ENCODE data around the gene NUMBL.

NUMBL gene

GRCh38 chr19:40717880-40718773 lies 27.7 kb upstream of the NUMBL start:
- Histone ChIP-seq H3K9ac (peak overlapping the region; percentile 40; the same call in 1 of the 2 replicates), H3K4me1 (ENCODE audit: low read depth, poor library complexity, severe bottlenecking) (peaks cover 54% of the 10 kb centered on the region), H3K27me3 (ENCODE audit: insufficient read depth, low read depth) (no peaks in the 10 kb centered on the region), H3K79me2 (ENCODE audit: insufficient read depth, low read depth) (peaks cover 8% of the 10 kb centered on the region; the same call in 1 of the 2 replicates), H3K4me2 (peak overlapping the region; percentile 95), H3K27ac (no peak overlapping the region), H2AFZ (ENCODE audit: low read depth) (no peak overlapping the region; the same call in 1 of the 2 replicates), H3K4me3 (IDR thresholded peaks at IDR 0.05; ENCODE audit: insufficient read depth, low read depth, low read length) (no peak overlapping the region), H3K36me3 (ENCODE audit: insufficient read depth) (no peaks in the 10 kb centered on the region), H4K20me1 (ENCODE audit: insufficient read depth) (no peaks in the 10 kb centered on the region)
- TF ChIP-seq, protein P1, sequence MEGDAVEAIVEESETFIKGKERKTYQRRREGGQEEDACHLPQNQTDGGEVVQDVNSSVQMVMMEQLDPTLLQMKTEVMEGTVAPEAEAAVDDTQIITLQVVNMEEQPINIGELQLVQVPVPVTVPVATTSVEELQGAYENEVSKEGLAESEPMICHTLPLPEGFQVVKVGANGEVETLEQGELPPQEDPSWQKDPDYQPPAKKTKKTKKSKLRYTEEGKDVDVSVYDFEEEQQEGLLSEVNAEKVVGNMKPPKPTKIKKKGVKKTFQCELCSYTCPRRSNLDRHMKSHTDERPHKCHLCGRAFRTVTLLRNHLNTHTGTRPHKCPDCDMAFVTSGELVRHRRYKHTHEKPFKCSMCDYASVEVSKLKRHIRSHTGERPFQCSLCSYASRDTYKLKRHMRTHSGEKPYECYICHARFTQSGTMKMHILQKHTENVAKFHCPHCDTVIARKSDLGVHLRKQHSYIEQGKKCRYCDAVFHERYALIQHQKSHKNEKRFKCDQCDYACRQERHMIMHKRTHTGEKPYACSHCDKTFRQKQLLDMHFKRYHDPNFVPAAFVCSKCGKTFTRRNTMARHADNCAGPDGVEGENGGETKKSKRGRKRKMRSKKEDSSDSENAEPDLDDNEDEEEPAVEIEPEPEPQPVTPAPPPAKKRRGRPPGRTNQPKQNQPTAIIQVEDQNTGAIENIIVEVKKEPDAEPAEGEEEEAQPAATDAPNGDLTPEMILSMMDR (conservative IDR thresholded peaks at IDR 0.05; ENCODE audit: low read depth, low read length) = no peak

DNA sequence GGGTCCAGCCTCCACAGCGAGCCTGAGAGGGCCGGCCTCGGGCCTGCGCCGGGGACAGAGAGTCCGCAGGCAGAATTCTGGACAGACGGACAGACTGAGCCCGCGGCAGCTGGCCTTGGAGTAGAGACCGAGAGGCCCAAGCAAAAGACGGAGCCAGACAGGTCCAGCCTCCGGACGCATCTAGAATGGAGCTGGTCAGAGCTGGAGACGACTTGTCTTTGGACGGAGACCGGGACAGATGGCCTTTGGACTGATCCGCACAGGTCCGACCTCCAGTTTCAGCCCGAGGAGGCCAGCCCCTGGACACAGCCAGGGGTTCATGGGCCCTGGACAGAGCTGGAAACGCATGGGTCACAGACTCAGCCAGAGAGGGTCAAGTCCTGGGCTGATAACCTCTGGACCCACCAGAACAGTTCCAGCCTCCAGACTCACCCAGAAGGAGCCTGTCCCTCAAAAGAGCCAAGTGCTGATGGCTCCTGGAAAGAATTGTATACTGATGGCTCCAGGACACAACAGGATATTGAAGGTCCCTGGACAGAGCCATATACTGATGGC lies 27.0 kb upstream of the NUMBL start:
- Histone ChIP-seq H3K4me2 (peak overlapping the region; percentile 95), H3K36me3 (ENCODE audit: insufficient read depth) (no peaks in the 10 kb centered on the region), H3K4me3 (IDR thresholded peaks at IDR 0.05; ENCODE audit: insufficient read depth, low read depth, low read length) (no peak overlapping the region), H3K27me3 (ENCODE audit: insufficient read depth, low read depth) (no peaks in the 10 kb centered on the region), H3K27ac (peak overlapping the region; percentile 28; the same call in 1 of the 2 replicates), H4K20me1 (ENCODE audit: insufficient read depth) (no peaks in the 10 kb centered on the region), H3K9ac (peak overlapping the region; percentile 71), H3K4me1 (ENCODE audit: low read depth, poor library complexity, severe bottlenecking) (peaks cover 54% of the 10 kb centered on the region), H3K79me2 (ENCODE audit: insufficient read depth, low read depth) (peaks cover 8% of the 10 kb centered on the region; the same call in 1 of the 2 replicates), H2AFZ (ENCODE audit: low read depth) (peak overlapping the region; percentile 57)
- TF ChIP-seq, protein P1 (conservative IDR thresholded peaks at IDR 0.05; ENCODE audit: low read depth, low read length) = no peak

- Histone ChIP-seq H4K20me1 (ENCODE audit: insufficient read depth) (no peaks in the 10 kb centered on the region), H3K36me3 (ENCODE audit: insufficient read depth) (no peaks in the 10 kb centered on the region), H3K4me2 (peak within 1 kb of the TSS; percentile 95), H3K27me3 (ENCODE audit: insufficient read depth, low read depth) (no peaks in the 10 kb centered on the region), H3K4me1 (ENCODE audit: low read depth, poor library complexity, severe bottlenecking) (peaks cover 54% of the 10 kb centered on the region), H3K4me3 (IDR thresholded peaks at IDR 0.05; ENCODE audit: insufficient read depth, low read depth, low read length) (no peak within 1 kb of the TSS), H3K27ac (peak within 1 kb of the TSS; percentile 28), H3K79me2 (ENCODE audit: insufficient read depth, low read depth) (peaks cover 8% of the 10 kb centered on the region; the same call in 1 of the 2 replicates), H3K9ac (peak within 1 kb of the TSS; percentile 71), H2AFZ (ENCODE audit: low read depth) (peak within 1 kb of the TSS; percentile 57)
- TF ChIP-seq, protein P1 (conservative IDR thresholded peaks at IDR 0.05; ENCODE audit: low read depth, low read length) = no peak
Measured at GRCh38 chr19:40716482-40717324, 26.3 kb upstream of the NUMBL start, which contains the start of the genes COQ8B and ITPKC. Gene COQ8B (minus strand): TSS chr19:40716886. CDS start chr19:40714632, 2,254 bp downstream. Gene ITPKC (plus strand): TSS chr19:40717112. CDS start chr19:40717136, 24 bp downstream.

GRCh38 chr19:40716031-40716481 lies 25.6 kb upstream of the NUMBL start:
- Histone ChIP-seq H2AFZ (ENCODE audit: low read depth) (peak overlapping the region; percentile 57), H4K20me1 (ENCODE audit: insufficient read depth) (no peaks in the 10 kb centered on the region), H3K4me3 (IDR thresholded peaks at IDR 0.05; ENCODE audit: insufficient read depth, low read depth, low read length) (no peak overlapping the region), H3K4me1 (ENCODE audit: low read depth, poor library complexity, severe bottlenecking) (peaks cover 54% of the 10 kb centered on the region), H3K79me2 (ENCODE audit: insufficient read depth, low read depth) (peaks cover 8% of the 10 kb centered on the region; the same call in 1 of the 2 replicates), H3K27me3 (ENCODE audit: insufficient read depth, low read depth) (no peaks in the 10 kb centered on the region), H3K9ac (peak overlapping the region; percentile 71; the same call in 1 of the 2 replicates), H3K4me2 (peak overlapping the region; percentile 95), H3K27ac (peak overlapping the region; percentile 17), H3K36me3 (ENCODE audit: insufficient read depth) (no peaks in the 10 kb centered on the region)
- TF ChIP-seq, protein P1 (conservative IDR thresholded peaks at IDR 0.05; ENCODE audit: low read depth, low read length) = no peak
